ENCODE data around the gene ERAP2.

GRCh38 chr5:96930058-96930457 lies 53.8 kb downstream of the ERAP2 start:
- TF ChIP-seq CTCF (IDR thresholded peaks at IDR 0.05) (no peak), POLR2A (IDR thresholded peaks at IDR 0.05) (no peak)

Data from right lobe of liver (tissue), 4 donors.